ENCODE measurements around the gene TP53I13. TPM values are rescaled to one million over a fixed set of nuclear protein-coding genes. Genes with fewer than 3 reads are reported as not detected.

Gene TP53I13
- polyA plus RNA-seq, 1 experiment: 17.8 TPM

- DNase-seq (ENCODE audit: low read depth, low spot score): no peak
- ChIA-PET CTCF (interaction anchor here (0.5 to 1.1 kb wide), 2 partner anchors 182 to 227 kb away, joined by 3 read pairs; no protein-coding TSS in a partner anchor), POLR2A (interaction anchor here (0.5 to 1.1 kb wide), 2 partner anchors 9 to 17 kb away, joined by 4 to 10 read pairs; no protein-coding TSS in a partner anchor)
- H3K27ac ChIP-seq (ENCODE audit: low read depth, low read length): no peak overlapping the region
- no peak overlapping the region for H3K4me3 ChIP-seq (ENCODE audit: low read depth, low read length)
- no peak for TF ChIP-seq CTCF (IDR thresholded peaks at IDR 0.05; ENCODE audit: low read depth, low read length)
- no peaks in the 10 kb centered on the region for H3K27me3 ChIP-seq (ENCODE audit: control insufficient read depth, insufficient read depth, low read length)
- no peaks in the 10 kb centered on the region; the same call in 1 of the 2 replicates for H3K9me3 ChIP-seq (ENCODE audit: control insufficient read depth, insufficient read depth, low read length)
Observed at GRCh38 chr17:29597361-29598172, 29.1 kb downstream of the TP53I13 start.

- ChIA-PET POLR2A (no interaction called here), CTCF (no interaction called here)
- H3K9me3 ChIP-seq (ENCODE audit: control insufficient read depth, insufficient read depth, low read length): no peaks in the 10 kb centered on the region
- H3K4me3 ChIP-seq (ENCODE audit: low read depth, low read length): no peak overlapping the region
- H3K27ac ChIP-seq (ENCODE audit: low read depth, low read length): no peak overlapping the region
- DNase-seq (ENCODE audit: low read depth, low spot score): no peak
- TF ChIP-seq CTCF (IDR thresholded peaks at IDR 0.05; ENCODE audit: low read depth, low read length): no peak
- no peaks in the 10 kb centered on the region for H3K27me3 ChIP-seq (ENCODE audit: control insufficient read depth, insufficient read depth, low read length)
Observed at GRCh38 chr17:29603109-29603674, 34.7 kb downstream of the TP53I13 start.

GRCh38 chr17:29607557-29608195 is 39.2 kb downstream of the TP53I13 start:
- H3K27me3 ChIP-seq (ENCODE audit: control insufficient read depth, insufficient read depth, low read length): no peaks in the 10 kb centered on the region
- H3K27ac ChIP-seq (ENCODE audit: low read depth, low read length): peak overlapping the region; percentile 21
- H3K9me3 ChIP-seq (ENCODE audit: control insufficient read depth, insufficient read depth, low read length): peaks cover 5% of the 10 kb centered on the region; the same call in 1 of the 2 replicates
- TF ChIP-seq CTCF (IDR thresholded peaks at IDR 0.05; ENCODE audit: low read depth, low read length): no peak
- DNase-seq (ENCODE audit: low read depth, low spot score): no peak
- ChIA-PET POLR2A (no interaction called here), CTCF (interaction anchor here (0.7 to 1.2 kb wide), 2 partner anchors 10 to 17 kb away, joined by 4 read pairs; no protein-coding TSS in a partner anchor)
- H3K4me3 ChIP-seq (ENCODE audit: low read depth, low read length): no peak overlapping the region

GRCh38 chr17:29608986-29609385 is 40.5 kb downstream of the TP53I13 start:
- DNase-seq (ENCODE audit: low read depth, low spot score): no peak
- no peaks in the 10 kb centered on the region for H3K27me3 ChIP-seq (ENCODE audit: control insufficient read depth, insufficient read depth, low read length)
- CTCF ChIA-PET: interaction anchor here (1.5 kb wide), 1 partner anchor 9 kb away, joined by 6 read pairs; no protein-coding TSS in a partner anchor

More at GRCh38 chr17:29608986-29609385, 40.5 kb downstream of the TP53I13 start:
- TF ChIP-seq CTCF (IDR thresholded peaks at IDR 0.05; ENCODE audit: low read depth, low read length): no peak
- H3K4me3 ChIP-seq (ENCODE audit: low read depth, low read length): no peak overlapping the region
- POLR2A ChIA-PET: no interaction called here
- H3K9me3 ChIP-seq (ENCODE audit: control insufficient read depth, insufficient read depth, low read length): peaks cover 9% of the 10 kb centered on the region; the same call in 1 of the 2 replicates
- no peak overlapping the region for H3K27ac ChIP-seq (ENCODE audit: low read depth, low read length)
